Neural progenitor cell (in vitro differentiated cells): Measurements from ENCODE around the gene MYMK.

ENCODE experiments used
- EZH2phosphoT487 ChIP-seq: fragments of 200-600 bp; sonication (generic); IDR thresholded peaks from 2 replicates; pipeline ENCODE4 v1.6.1; 2017; ENCODE audit warnings: antibody characterized with exemption
- TF ChIP-seq, protein P1 (sequence below): fragments of 200-600 bp; sonication (generic); IDR thresholded peaks from 2 replicates; pipeline ENCODE4 v1.5.1; 2017; ENCODE audit warnings: antibody characterized with exemption, mild to moderate bottlenecking

DNA sequence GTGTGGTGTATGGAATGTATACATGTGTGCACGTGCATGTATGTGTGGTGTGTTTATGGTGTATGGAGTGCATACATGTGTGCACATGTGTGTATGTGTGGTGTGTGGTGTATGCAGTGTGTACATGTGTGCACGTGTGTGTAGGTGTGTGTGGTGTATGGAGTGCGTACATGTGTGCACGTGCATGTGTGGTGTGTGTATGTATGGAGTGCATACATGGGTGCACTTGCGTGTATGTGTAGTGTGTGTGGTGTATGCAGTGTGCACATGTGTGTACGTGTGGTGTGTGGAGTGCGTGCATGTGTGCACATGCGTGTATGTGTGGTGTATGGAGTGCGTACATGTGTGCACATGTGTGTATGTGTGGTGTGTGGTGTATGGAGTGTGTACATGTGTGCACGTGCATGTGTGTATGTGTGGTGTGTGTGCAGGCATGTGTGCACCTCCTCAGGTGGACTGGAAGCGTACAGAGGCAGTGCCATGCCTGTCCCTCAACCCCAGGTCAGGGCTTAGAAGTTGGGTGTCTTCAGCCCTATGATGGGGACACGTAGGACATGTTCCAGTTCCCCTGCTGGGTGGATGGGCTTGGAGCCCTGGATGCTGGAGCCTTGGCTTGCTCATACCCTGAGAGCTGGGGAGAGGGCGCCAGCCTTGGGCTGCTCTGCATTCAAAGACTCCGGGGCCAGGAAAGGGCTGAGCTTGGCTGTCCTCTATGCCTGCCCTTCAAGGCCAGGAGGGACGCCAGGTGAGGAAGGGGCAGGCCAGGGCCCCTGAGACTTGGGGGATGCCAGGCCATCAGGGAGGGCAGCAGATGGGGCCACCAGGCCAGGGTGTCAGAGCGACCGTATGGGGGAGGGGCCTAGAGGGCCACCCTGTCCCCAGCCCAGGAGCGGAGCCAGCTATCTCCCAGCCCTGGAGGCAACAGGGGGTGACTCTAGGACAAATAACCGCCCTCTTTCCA lies 12.2 kb downstream of the MYMK start:
- no peak for TF ChIP-seq EZH2phosphoT487
- TF ChIP-seq, protein P1, sequence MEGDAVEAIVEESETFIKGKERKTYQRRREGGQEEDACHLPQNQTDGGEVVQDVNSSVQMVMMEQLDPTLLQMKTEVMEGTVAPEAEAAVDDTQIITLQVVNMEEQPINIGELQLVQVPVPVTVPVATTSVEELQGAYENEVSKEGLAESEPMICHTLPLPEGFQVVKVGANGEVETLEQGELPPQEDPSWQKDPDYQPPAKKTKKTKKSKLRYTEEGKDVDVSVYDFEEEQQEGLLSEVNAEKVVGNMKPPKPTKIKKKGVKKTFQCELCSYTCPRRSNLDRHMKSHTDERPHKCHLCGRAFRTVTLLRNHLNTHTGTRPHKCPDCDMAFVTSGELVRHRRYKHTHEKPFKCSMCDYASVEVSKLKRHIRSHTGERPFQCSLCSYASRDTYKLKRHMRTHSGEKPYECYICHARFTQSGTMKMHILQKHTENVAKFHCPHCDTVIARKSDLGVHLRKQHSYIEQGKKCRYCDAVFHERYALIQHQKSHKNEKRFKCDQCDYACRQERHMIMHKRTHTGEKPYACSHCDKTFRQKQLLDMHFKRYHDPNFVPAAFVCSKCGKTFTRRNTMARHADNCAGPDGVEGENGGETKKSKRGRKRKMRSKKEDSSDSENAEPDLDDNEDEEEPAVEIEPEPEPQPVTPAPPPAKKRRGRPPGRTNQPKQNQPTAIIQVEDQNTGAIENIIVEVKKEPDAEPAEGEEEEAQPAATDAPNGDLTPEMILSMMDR, result no peak
